ENCODE results near the gene SEMA6B.

SEMA6B gene

DNA sequence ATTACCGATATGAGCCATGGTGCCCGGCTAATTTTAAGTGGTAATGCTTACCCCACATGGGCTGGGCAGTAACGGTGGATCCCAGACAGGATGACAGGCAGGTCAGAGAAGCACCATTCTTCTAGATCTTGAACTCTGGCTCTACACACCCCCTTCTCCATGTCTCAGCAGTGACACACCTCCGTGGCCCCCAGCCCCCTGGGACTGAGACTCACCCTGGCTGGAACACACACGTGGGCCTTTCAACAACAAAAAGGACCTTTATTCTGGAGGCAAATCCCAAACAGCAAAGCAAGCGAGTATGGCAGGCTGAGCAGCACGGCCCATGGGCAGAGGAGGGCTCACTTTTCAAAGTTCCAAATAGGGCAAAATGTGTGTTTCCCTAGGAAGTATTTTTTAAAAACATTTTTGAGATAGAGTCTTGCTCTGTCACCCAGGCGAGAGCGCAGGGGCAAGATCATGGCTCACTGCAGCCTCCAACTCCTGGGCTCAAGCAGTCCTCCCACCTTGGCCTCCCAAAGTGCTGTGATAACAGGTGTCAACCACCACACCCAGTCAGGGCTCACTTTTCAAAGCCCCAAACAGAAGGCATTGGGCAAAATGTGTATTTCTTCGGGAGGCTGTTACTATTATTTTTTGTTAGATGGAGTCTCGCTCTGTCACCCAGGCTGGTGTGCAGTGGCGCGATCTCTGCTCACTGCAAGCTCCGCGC is 37.0 kb downstream of the SEMA6B start:
- no peak for DNase-seq

DNA sequence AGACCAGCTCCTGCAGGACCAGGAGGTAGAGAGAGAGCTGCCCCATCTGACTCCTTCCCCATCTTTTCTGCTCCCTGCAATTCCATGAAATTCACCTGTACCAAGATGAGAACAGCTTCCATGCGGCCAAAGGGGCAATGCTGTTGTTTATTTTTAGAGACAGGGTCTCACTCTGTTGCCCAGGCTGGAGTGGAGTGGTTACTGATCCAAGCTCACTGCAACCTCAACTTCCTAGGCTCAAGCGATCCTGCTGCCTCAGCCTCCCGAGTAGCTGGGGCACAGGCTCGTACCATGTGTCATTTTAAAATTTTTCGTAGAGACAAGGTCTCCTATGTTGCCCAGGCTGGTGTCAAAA is 37.6 kb downstream of the SEMA6B start:
- DNase-seq: no peak

DNA sequence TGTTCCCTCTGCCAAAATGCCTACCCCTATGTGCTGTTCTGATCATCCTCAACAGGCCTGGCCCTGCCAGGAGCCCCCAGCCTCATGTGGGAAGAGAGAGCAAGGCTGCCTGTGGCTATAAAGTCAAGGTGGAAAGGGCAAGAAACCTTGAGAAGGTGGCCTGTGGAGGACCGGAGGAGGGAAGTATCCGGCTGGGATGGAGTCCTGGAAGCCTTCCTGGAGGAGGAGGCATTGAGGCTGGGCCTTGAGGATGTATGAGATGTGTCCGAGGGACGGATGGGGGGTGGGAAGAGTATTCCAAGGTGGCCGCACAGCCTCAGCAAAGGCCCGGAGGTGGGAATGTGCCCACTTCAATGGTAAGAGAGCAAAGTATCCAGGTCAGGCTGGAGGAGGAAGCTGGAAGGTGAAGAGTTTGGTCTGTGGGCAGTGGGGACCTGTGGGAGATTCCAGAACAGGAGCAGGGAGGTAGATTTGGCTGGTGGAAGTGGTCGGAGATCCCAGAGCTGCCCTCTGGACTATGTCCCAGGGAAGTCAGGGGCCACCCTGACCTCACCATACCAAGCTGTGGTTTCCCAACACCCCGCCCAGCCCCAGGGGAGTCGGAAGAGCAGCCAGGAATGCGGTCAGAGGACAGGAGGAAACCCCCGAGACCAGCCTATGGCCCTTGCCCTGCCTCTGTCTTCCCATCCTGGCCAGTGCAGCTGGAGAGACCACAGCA is 38.2 kb downstream of the SEMA6B start:
- no peak for DNase-seq

DNA sequence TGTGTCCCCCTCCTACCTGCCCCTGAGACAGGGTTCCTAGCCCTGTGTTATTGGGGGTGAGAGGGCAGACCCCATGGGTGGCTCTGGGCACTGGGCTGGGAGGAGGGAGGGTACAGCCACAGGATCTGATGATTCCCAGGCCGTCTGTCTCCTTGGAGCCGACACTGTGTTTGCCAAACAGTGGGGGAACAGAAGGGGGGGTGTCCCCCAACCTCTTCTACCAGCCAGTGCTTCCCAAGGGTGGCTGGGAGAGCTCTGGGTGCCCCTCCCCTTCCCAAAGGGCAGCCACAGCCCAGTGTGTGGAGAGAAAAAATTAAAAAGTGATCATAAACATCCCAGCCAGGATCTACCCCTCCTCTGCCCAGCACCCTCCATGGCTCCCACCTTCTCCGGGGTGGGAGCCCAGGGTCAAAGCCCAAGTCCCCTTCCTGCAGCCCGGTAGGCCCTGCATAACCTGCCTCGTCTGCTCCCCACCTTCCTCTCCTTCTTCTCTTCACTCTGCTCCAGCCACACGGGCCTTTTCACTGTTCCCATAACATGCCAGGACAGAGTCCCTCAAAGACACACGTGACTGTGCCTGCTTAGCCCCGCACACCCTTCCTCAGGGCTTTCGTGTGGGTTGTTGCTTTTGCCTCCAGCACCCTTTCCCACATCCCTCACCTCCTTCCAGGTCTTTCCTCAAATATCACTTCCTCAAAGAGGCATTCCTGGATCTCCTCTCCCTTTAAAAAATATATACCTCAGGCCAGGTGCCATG is 39.8 kb downstream of the SEMA6B start:
- DNase-seq: no peak

DNA sequence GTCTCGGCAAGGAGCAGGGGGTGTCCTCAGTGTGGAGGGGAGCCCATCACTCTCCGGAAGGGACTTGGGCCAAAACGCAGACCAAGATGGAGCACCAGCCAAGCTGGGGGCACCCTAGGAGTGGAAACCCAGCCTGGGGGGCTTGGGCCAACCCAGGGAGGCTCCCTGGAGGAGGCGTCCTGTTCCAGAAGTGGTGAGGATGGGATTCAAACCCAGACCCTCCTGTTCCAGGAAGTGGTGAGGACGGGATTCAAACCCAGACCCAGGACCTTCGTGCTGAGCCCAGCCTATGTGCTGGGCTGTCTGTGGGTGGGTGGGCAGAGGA is 40.4 kb downstream of the SEMA6B start:
- no peak for DNase-seq

DNA sequence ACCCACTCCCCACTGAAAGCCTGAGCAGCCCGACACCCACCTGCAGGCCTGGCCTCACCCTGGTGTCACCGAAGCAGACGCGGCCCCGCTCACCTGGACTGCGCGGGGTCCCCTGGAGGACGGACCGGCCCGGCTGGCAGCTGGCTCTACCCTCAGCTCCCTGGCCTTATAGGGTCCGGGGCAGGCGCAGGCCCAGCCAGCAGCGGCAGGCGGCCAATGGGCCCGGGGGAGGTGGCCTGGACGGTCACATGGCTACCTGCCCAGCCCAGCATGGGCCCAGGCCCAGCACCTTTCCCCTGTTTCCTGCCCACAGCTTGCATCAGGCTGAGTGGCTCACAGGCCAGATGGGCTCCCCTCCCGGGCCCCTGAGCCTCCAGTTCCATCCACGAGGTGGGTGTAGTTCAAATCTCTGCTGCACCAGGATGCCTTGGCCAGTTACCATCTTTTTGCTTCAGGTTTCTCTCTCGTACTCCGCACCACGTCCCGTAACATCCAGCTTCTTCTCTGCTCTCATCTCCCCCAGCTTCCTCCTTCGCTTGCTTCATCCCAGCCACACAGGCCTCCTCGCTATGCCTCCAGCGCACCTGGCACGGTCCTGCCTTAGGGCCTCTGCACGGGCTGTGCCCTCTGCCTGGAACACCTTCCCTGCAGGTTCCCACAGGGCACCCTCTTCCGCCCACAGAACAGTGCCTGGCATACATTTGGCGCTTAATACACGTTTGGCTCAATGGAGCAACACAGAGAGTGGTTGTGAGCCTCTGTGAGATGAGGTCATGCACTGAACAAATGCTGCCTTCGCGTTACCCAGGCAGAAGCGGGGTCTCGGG is 40.9 kb downstream of the SEMA6B start, which contains the start of gene PLIN4:
Gene PLIN4 (minus strand): TSS at position 142 of the 827 bp plus-strand sequence. CDS start 214 bp downstream, outside the sequence.
- no peak for DNase-seq

DNA sequence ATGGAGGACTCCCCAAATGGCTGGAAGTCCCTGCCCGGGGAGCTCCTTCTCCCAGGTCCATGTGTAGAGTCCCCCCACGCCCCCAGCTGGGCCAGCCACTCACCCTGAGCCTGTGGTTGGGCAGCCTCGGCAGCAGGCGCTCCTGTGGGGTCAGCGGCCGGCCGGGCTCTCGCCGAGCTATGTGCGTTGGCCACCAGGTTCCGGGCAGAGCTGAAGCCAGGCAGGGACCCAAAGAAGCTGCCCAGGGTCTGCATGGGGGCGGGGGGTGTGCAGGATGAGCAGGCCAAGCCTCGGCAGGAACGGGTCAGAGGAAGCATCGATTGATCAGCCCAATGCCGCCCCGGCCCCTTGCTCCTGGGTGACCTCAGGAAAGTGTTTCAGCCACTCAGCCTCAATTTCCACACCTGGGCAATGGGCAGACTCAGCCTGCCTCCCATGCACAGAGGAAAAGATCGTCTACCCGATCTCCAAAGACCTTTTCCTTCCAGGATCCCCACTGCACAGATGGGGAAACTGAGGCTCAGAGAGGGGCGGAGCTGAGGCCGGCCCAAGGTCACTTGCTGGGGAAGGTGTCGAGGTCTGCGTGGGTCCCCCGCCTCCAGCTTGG is 41.9 kb downstream of the SEMA6B start:
- no peak for DNase-seq

DNA sequence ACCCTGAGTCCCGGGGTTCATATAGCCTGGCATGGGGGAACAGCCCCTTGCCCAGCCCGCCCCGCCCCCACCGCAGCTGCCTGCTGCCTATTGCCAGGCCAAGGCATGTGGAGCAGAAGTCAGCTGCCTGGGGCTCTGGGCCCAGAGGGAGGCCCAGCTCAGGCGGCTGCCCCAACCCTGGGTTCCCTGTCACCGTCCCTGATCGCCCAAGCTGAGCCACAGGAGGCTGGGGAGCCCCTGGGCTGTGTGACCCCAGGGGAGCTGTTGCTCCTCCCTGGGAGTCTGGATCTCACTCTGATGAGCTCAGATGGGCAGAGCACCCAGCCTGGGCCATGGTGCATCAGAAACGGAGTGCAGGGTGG is 42.6 kb downstream of the SEMA6B start:
- DNase-seq: no peak

DNA sequence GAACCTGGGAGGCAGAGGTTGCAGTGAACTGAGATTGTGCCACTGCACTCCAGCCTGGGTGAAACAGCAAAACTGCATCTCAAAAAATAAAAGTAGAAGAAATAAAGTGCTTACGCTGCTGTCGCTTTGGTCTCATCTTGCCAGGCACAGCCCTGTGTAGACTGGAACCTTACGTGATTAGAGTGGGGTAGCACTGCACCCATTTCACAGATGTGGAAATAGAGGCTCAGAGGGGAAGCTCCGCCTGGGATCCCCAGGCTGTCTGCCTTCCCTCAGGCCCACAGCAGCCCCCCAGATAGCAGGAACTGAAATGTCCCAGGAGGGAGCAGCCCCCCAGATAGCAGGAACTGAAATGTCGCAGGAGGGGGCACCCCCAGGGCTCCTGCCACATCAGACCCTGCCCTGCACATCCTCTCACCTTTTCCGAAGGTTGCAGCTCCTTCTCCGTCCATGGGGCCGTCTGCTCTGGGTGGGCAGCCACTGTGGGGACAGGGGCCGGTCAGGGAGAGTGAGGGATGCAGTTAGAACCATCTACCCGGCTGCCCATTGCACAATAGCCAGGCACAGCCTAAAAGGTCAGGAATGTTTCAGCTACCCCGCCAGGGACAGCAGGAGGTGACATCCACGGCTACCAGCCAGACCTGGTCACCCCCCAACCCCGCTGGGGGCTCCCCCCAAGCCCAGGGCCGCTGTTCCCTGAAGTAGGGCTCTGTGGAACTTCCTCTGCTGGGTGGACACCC is 43.1 kb downstream of the SEMA6B start:
- DNase-seq: no peak

DNA sequence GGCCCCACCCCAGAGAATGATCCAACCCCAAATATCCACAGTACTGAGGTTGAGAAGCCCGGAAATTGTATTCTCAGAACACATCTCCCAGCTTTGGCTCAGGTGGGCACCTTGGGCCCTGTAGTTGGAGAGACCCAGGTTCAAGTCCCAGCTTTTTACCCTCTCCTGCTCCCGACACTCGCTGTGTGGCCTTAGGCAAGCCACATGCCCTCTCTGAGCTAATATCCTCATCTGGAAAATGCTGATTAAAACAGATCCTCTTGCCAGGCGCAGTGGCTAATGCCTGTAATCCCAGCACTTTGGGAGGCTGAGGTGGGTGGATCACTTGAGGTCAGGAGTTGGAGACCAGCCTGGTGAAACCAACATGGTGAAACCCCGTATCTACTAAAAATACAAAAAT is 43.8 kb downstream of the SEMA6B start:
- DNase-seq: no peak

DNA sequence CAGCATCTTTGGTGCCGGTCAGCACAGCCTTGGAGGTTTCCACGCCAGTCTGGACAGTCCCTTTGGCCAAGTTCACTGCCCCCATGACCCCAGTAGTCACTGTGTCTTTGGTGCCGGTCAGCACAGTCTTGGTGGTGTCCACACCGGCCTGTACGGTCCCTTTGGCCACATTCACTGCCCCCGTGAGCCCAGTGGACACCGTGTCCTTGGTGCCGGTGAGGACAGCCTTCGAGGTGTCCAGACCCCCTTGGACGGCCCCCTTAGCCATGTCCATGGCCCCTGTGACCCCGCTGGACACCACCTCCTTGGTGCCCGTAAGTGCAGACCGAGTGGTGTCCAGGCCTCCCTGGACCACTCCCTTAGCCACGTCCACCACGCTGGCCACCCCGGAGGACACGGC is 46.2 kb downstream of the SEMA6B start:
- DNase-seq: no peak

DNA sequence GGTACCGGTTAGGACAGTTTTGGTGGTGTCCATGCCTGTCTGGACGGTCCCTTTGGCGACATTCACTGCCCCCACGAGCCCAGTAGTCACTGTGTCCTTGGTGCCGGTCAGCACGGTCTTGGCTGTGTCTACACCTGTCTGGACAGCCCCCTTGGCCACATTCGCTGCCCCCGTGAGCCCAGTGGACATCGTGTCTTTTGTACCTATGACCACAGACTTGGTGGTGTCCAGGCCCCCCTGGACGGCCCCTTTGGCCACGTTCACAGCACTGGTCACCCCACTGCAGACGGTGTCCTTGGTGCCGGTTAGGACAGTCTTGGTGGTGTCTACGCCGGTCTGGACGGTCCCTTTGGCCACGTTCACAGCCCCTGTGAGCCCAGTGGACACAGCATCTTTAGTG is 47.4 kb downstream of the SEMA6B start:
- no peak for DNase-seq

DNA sequence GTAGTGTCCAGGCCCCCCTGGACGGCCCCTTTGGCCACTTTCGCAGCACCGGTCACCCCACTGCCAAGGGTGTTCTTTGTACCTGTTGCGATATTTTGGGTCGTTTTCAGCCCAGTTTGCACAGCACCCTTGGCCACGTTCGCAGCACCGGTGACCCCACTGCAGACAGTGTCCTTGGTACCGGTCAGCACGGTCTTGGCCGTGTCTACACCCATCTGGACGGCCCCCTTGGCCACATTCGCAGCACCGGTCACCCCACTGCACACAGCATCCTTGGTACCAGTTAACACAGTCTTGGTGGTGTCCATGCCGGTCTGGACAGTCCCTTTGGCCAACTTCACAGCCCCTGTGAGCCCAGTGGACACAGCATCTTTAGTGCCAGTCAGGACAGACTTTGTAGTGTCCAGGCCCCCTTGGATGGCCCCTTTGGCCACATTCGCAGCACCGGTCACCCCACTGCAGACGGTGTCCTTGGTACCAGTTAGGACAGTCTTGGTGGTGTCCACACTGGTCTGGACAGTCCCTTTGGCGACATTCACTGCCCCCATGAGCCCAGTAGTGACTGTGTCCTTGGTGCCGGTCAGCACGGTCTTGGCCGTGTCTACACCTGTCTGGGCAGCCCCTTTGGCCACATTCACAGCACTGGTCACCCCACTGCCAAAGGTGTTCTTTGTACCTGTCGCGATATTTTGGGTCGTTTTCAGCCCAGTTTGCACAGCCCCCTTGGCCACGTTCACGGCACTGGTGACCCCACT is 48.0 kb downstream of the SEMA6B start:
- DNase-seq: no peak

DNA sequence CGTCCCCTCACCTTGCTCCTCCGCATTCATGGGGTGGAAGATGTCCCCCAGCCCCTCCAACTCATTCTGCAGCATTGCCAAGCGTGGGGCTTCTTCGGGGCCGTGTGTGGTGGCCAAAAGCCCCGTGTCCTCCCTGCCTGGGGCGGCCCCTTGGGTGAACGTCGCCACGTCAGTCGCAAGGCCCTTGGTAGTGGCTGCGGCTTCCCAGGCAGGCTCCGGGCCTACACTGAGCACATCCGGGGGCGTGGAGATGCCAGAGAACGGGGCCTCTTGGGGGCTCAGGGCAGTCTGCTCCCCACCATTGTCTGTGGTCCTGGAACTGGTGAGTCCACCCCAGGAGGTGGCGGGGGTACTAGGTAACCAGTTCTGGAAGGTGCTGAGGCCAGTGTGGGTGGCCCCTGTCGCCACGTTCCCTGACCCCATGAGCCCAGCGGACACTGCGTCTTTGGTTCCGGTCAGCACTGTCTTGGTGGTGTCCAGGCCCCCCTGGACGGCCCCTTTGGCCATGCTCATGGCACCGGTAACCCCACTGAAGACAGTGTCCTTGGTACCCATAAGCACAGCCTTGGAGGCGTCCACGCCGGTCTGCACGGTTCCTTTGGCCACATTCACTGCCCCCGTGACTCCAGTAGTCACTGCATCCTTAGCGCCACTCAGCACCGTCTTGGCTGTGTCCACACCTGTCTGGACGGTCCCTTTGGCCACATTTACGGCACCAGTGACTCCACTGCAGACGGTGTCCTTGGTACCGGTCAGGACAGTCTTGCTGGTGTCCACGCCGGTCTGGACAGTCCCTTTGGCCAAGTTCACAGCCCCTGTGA is 48.8 kb downstream of the SEMA6B start:
- DNase-seq: no peak

DNA sequence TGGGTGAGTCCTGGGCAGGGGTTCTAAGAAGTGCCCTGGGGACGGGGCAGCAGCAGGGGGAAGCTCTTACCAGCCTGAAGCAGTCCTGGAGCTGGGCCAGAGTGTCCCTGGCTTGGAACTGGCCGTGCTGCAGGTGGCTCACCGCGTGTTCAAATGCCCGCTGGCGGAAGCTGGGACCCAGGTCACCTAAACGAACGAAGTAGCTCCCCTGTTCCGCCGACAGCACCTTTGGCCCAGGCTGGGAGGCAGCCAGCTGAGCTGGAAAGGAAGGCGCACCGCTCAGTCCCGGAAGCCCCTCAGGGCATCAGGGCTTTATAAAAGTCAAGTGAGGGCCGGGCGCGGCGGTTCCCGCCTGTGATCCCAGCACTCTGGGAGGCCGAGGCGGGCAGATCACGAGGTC is 50.8 kb downstream of the SEMA6B start:
- no peak for DNase-seq

DNA sequence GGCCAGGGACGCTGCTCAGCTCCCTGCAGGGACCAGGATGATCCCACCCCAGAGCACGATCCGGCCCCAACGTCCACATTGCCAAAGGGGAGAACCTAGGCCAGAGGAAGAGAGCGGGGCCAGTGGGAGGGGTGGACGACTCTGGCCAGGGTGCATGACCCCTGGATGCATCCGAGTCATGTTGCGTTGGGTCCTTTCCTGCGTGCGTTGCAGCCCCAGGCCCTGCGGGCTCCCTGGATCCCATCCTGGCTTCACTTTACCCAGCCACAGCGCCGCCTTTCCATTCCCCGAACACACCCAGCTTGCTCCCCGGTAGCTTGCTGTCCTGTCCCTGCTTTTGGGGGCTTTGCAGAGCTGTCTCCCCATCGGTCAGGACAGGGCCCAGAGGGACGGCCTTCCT is 51.7 kb downstream of the SEMA6B start:
- no peak for DNase-seq

DNA sequence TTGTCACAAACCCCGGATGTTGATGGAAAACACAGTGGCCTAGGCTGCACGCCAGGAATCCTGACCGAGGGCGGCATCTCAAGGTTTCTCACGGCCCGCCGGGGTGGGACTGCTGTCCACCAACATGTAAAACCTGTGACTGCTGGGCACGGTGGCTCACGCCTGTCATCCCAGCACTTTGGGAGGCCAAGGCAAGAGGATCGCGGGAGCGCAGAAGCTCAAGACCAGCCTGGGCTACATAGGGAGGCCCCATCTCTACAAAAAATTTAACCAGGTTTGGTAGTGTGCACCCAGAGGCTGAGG is 52.4 kb downstream of the SEMA6B start:
- no peak for DNase-seq

DNA sequence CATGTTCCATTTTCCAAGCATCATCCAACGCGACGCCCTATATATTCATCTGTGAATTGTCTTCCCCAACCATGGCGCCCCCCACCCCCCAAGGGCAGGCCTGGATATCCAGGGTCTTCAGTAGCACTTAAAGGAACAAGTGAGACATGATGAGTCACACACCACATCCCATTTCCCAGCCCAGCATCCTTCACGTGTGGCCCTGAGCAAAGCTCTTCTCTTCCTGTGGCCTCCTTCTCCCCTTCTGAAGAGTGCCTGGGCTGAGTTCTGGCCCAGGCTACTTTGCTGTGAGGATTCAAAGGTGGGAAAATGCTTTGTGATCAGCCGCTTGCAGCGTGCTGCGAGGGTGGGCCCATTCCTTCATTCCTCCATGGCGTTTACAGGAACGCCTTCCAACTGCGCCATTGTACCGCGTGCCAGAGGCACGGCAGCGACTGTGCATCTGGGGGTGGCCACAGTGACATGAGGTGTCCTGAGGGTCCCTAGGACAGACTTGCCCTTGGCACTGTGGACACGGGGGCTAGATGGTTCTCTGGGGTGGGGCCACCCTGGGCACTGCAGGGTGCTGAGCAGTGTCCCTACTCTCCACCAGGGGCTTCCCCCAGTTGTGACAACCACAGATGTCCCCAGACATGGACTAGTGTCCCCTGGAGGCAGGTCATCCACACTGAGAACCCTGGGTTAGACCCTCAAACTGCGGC is 52.9 kb downstream of the SEMA6B start:
- no peak for DNase-seq

DNA sequence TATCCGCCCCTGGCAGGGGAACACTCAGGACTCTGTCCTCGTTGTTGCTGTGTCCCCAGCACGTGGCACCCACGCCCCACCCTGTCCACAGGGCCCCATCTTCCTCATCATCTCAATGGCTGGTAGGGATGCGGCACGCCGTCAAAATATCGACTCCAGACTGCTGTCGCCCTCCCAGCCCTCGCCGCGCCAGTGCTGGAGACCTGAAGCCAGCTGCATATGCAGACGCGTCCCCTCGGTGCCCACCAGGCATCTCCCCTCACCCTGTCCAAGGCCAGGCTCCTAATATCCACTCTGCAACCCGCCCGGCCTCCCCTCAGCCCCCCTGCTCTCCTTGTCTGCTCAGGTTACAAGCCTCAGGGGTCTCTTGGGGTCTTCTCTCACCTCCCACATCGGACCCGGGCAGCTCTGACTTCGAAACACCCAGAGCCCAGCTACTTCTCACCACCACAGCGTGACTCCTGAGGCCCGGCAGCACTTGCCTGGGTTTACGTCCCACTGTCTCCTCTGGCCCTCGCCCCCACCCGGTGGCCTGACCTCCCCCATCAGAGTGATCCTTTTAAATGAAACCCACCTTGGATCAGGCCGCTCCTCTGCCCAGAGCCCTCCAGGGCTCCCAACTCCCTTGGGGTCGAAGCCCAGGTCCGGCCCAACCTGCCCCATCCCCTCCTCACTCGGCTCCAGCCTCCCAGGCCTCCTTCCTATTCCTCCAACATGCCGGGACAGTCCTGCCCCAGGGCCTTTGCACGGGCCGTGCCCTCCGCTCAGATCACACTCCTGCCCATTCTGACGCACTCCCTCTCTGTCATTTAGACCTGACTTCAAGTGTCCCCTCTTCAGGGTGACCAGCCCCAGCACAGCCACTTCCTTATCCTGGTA is 53.7 kb downstream of the SEMA6B start:
- no peak for DNase-seq
